GM21825 (cell line): ENCODE results near the gene COL23A1.

ENCODE experiments used
- ATAC-seq: cut with Tn5 transposase; IDR thresholded peaks from one replicate; pipeline ENCODE4 v1.9.1; 2021; ENCODE audit warnings: mild to moderate bottlenecking, moderate library complexity; ENCODE audit not compliant: unreplicated experiment

COL23A1 gene

GRCh38 chr5:178515776-178516503, 74.3 kb downstream of the COL23A1 start:
- no peak for ATAC-seq

GRCh38 chr5:178514851-178515418, 75.3 kb downstream of the COL23A1 start:
- no peak for ATAC-seq

GRCh38 chr5:178511172-178511571, 79.0 kb downstream of the COL23A1 start:
- ATAC-seq: no peak

- no peak for ATAC-seq
Measured at GRCh38 chr5:178509491-178510057, 80.6 kb downstream of the COL23A1 start.

- no peak for ATAC-seq
Measured at GRCh38 chr5:178507151-178507932, 82.9 kb downstream of the COL23A1 start.

GRCh38 chr5:178505639-178506407, 84.4 kb downstream of the COL23A1 start:
- no peak for ATAC-seq

GRCh38 chr5:178504340-178504960, 85.7 kb downstream of the COL23A1 start:
- no peak for ATAC-seq

- no peak for ATAC-seq
Measured at GRCh38 chr5:178502401-178503100, 87.6 kb downstream of the COL23A1 start.

GRCh38 chr5:178499352-178499751, 90.8 kb downstream of the COL23A1 start:
- no peak for ATAC-seq

GRCh38 chr5:178496642-178497041, 93.6 kb downstream of the COL23A1 start:
- ATAC-seq: no peak

GRCh38 chr5:178496214-178496613, 94.0 kb downstream of the COL23A1 start:
- ATAC-seq: no peak

- no peak for ATAC-seq
Measured at GRCh38 chr5:178495706-178496105, 94.5 kb downstream of the COL23A1 start.

- no peak for ATAC-seq
Measured at GRCh38 chr5:178492278-178492677, 97.9 kb downstream of the COL23A1 start.

GRCh38 chr5:178490935-178491652, 99.1 kb downstream of the COL23A1 start:
- no peak for ATAC-seq

GRCh38 chr5:178489271-178489976, 100.8 kb downstream of the COL23A1 start:
- ATAC-seq: no peak

GRCh38 chr5:178488696-178489095, 101.5 kb downstream of the COL23A1 start:
- no peak for ATAC-seq

- no peak for ATAC-seq
Measured at GRCh38 chr5:178487911-178488600, 102.1 kb downstream of the COL23A1 start.
